GM12801 (cell line): Measurements from ENCODE around the gene SERTAD4.

Experiments
- CTCF ChIP-seq: IDR thresholded peaks from one replicate; pipeline ENCODE4 v1.5.1; 2011; ENCODE audit warnings: control low read depth; ENCODE audit not compliant: insufficient read length; ENCODE audit errors: extremely low read depth

The SERTAD4 gene

DNA sequence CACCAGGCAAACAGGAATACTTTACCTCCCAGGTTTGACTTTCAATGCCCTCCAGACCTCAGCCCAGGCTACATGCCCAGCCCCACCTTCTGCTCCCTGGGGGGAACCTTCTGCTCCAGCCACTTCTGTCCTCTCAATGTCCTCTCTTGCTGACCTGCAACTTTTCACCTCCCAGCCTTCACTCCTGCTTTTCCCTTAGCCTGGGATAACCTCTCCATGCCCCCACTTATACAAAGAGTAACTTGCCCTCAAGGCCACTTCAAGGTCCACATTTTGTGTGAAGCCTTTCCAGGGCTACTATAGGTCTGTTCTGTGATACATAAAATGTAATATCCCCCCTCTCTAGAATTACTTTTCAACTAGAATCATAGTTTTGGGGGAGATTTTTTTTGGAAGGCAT, 21.7 kb downstream of the SERTAD4 start:
- TF ChIP-seq CTCF, result no peak

- TF ChIP-seq CTCF, result no peak
These were observed 25.3 kb downstream of the SERTAD4 start for GRCh38 chr1:210257698-210258529.

GRCh38 chr1:210259561-210259960, 27.0 kb downstream of the SERTAD4 start:
- no peak for TF ChIP-seq CTCF

- TF ChIP-seq CTCF, result no peak
These were observed 27.5 kb downstream of the SERTAD4 start for GRCh38 chr1:210260096-210260495.

DNA sequence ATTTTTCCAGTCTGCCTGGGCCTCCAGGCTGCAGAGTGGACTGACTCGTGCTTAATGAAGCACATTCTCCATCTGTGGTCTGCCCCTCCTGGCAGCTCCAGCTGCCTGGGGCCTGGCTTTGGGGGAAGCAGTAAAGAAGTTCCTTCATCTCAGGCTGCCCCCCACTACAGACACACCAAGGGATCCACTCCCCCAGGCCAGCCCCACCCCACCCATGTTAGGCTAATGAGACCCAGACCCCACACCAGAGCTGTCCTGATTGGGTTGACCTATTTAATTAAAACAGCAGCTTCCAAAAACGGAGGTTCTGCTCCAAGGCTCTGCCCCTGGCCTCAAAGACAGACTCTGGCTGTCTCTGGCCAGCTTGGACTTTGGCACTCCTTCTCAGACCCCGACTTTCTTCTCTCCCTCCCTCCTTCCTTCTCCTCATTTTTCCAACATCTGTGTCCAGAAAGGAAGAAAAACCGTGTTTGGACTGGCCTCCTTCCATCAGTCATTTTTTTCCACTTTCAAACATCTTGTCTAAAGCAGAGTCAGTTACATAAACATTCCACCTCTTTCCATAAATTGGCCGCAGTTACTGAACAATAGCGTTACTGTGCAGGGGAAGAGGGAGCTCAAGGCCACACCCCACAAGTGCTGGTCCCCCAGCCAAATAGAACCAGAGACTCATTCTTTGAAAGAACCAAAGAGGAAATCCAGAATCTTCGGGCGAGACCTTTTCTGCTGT, 29.7 kb downstream of the SERTAD4 start:
- TF ChIP-seq CTCF, result no peak

DNA sequence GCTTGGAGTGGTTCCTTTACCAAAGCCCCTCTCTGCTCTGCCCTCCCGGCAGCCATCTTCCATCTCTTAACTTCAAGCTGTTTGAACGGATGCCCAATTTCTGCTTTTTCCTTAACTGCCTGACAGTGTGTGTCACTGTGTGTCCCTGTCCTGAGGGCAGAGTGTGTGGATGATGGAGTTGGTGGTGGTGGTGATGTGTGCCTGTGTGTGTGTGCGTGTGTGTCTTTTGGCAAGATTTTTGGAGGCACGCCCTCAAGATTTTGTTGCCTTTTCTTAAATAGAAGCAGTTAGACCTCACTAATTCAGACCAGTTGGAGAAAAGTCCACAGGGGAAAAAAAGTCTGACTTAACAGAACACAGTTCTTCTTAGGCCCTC, 30.3 kb downstream of the SERTAD4 start:
- no peak for TF ChIP-seq CTCF

GRCh38 chr1:210263963-210264362, 31.4 kb downstream of the SERTAD4 start:
- no peak for TF ChIP-seq CTCF
